Hippocampal formation (tissue), 2 donors: ENCODE results near the gene ANO7.

Experiments used
- DNase-seq, 2 donors: peaks; one replicate each; lab custom pipeline; 2025; lab: John Stamatoyannopoulos, UW

ANO7 gene

GRCh38 chr2:241211276-241211675, 22.8 kb downstream of the ANO7 start:
- DNase-seq: no peak

- no peak for DNase-seq
Observed at GRCh38 chr2:241213041-241213440, 24.6 kb downstream of the ANO7 start.

- no peak for DNase-seq
Observed at GRCh38 chr2:241213567-241213966, 25.1 kb downstream of the ANO7 start.

- DNase-seq: no peak
Observed at GRCh38 chr2:241214209-241214608, 25.7 kb downstream of the ANO7 start.

GRCh38 chr2:241214766-241215165, 26.3 kb downstream of the ANO7 start:
- DNase-seq: no peak

GRCh38 chr2:241215421-241215820, 26.9 kb downstream of the ANO7 start:
- DNase-seq: no peak

GRCh38 chr2:241216211-241216761, 27.8 kb downstream of the ANO7 start:
- no peak for DNase-seq

GRCh38 chr2:241217320-241218031, 29.0 kb downstream of the ANO7 start:
- peak; percentile 44 to 50 for DNase-seq

GRCh38 chr2:241218131-241219029, 29.9 kb downstream of the ANO7 start:
- DNase-seq: peak in 1 of 2 donors; percentile 18

GRCh38 chr2:241219030-241219382, 30.5 kb downstream of the ANO7 start:
- DNase-seq: no peak

- no peak for DNase-seq
Observed at GRCh38 chr2:241219856-241220356, 31.4 kb downstream of the ANO7 start.

GRCh38 chr2:241223211-241224017, 34.9 kb downstream of the ANO7 start:
- no peak for DNase-seq

- peak; percentile 79 to 88 for DNase-seq
Observed at GRCh38 chr2:241224018-241224850, 35.8 kb downstream of the ANO7 start.

- DNase-seq: no peak
Observed at GRCh38 chr2:241224851-241225438, 36.5 kb downstream of the ANO7 start.

- no peak for DNase-seq
Observed at GRCh38 chr2:241225545-241225944, 37.1 kb downstream of the ANO7 start.

GRCh38 chr2:241225983-241226382, 37.5 kb downstream of the ANO7 start:
- DNase-seq: no peak

GRCh38 chr2:241226723-241227572, 38.5 kb downstream of the ANO7 start:
- DNase-seq: no peak

GRCh38 chr2:241227594-241227993, 39.1 kb downstream of the ANO7 start:
- no peak for DNase-seq

- no peak for DNase-seq
Observed at GRCh38 chr2:241228081-241228859, 39.8 kb downstream of the ANO7 start.
